ENCODE results near the gene LRRC56.

GRCh38 chr11:560305-561147 is 23.2 kb downstream of the LRRC56 start, which contains the start of the genes LMNTD2 and RASSF7:
- TF ChIP-seq CTCF (IDR thresholded peaks at IDR 0.05; ENCODE audit: insufficient read depth, low read depth, low read length) = no peak
- peak; percentile 35 for TF ChIP-seq EZH2 (IDR thresholded peaks at IDR 0.05; ENCODE audit: insufficient read depth, low read length)

Measured in astrocyte (in vitro differentiated cells and primary cell).